SU-DHL-6 (cell line): Measurements from ENCODE around the gene PXN.

ENCODE experiments used
- EZH2phosphoT487 ChIP-seq: fragments of 200-600 bp; sonication (generic), shearing (Covaris generic); conservative IDR thresholded peaks from 2 replicates; pipeline ENCODE4 v1.6.1; 2018; ENCODE audit warnings: mild to moderate bottlenecking, antibody characterized with exemption, low read length, moderate library complexity, mixed read lengths
- TF ChIP-seq, protein P1 (sequence below): fragments of 200-600 bp; sonication (generic); IDR thresholded peaks from one replicate; pipeline ENCODE4 v1.5.1; 2017; ENCODE audit warnings: antibody characterized with exemption, mild to moderate bottlenecking, low read length, moderate library complexity; ENCODE audit not compliant: insufficient read depth, poor library complexity, severe bottlenecking

DNA sequence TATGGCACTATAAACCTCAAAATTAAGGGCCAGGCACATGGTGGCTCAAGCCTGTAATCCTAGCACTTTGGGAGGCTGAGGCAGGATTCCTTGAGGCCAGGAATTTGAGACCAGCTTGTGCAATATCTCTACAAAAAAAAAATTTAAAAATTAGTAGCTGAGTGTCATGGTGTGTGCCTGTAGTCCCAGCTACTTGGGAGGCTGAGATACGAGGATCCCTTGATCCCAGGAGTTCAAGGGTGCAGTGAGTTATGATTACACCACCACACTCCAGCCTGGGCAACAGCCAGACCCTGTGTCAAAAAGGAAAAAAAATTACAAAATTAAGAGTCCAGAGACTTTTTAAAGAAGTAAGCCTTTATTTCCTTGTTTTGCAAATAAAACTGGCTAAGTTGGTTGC, 69.2 kb downstream of the PXN start:
- TF ChIP-seq, protein P1, sequence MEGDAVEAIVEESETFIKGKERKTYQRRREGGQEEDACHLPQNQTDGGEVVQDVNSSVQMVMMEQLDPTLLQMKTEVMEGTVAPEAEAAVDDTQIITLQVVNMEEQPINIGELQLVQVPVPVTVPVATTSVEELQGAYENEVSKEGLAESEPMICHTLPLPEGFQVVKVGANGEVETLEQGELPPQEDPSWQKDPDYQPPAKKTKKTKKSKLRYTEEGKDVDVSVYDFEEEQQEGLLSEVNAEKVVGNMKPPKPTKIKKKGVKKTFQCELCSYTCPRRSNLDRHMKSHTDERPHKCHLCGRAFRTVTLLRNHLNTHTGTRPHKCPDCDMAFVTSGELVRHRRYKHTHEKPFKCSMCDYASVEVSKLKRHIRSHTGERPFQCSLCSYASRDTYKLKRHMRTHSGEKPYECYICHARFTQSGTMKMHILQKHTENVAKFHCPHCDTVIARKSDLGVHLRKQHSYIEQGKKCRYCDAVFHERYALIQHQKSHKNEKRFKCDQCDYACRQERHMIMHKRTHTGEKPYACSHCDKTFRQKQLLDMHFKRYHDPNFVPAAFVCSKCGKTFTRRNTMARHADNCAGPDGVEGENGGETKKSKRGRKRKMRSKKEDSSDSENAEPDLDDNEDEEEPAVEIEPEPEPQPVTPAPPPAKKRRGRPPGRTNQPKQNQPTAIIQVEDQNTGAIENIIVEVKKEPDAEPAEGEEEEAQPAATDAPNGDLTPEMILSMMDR, result no peak
- no peak for TF ChIP-seq EZH2phosphoT487
